ENCODE results near the gene DPF1.
A peak's percentile ranks its signal among the peaks of the same experiment; 100 is the strongest.
"Not testable (repeated sequence)": the region's sequence is repeated elsewhere in the genome, so short reads cannot be mapped to it uniquely, and the experiment has no call there.

Gene DPF1

GRCh38 chr19:38227287-38228004 is 3.4 kb upstream of the DPF1 start:
- H3K27ac ChIP-seq (replicated peaks): no peak overlapping the region
- peaks cover 56% of the 10 kb centered on the region for H3K27me3 ChIP-seq (ENCODE audit: insufficient read depth, poor library complexity, severe bottlenecking)
- DNase-seq (ENCODE audit: low read depth in 1 of 2, low spot score in 1 of 2): no peak
- H3K4me3 ChIP-seq (replicated peaks; ENCODE audit: insufficient read depth, low read length): no peak overlapping the region
- no peak for TF ChIP-seq REST (IDR thresholded peaks at IDR 0.05; ENCODE audit: insufficient replicate concordance, low read depth)
- no peak for TF ChIP-seq CTCF (IDR thresholded peaks at IDR 0.05; ENCODE audit: insufficient read depth, low read length)
- TF ChIP-seq POLR2AphosphoS5 (IDR thresholded peaks at IDR 0.05; ENCODE audit: low read depth): no peak
- no peak for TF ChIP-seq GABPA (IDR thresholded peaks at IDR 0.05; ENCODE audit: low read depth)
- TF ChIP-seq SPI1 (IDR thresholded peaks at IDR 0.05; ENCODE audit: borderline replicate concordance, low read depth): no peak

GRCh38 chr19:38224863-38225218 is 819 bp upstream of the DPF1 start:
- not testable (repeated sequence) for DNase-seq (ENCODE audit: low read depth in 1 of 2, low spot score in 1 of 2); H3K4me3 ChIP-seq (replicated peaks; ENCODE audit: insufficient read depth, low read length); H3K27ac ChIP-seq (replicated peaks)
- H3K27me3 ChIP-seq (ENCODE audit: insufficient read depth, poor library complexity, severe bottlenecking): peaks cover 52% of the 10 kb centered on the region

GRCh38 chr19:38223617-38224013 is 407 bp downstream of the DPF1 start:
- TF ChIP-seq POLR2AphosphoS5 (IDR thresholded peaks at IDR 0.05; ENCODE audit: low read depth): no peak
- no peak for TF ChIP-seq CTCF (IDR thresholded peaks at IDR 0.05; ENCODE audit: insufficient read depth, low read length)
- no peak for TF ChIP-seq REST (IDR thresholded peaks at IDR 0.05; ENCODE audit: insufficient replicate concordance, low read depth)
- no peak for TF ChIP-seq SPI1 (IDR thresholded peaks at IDR 0.05; ENCODE audit: borderline replicate concordance, low read depth)
- TF ChIP-seq GABPA (IDR thresholded peaks at IDR 0.05; ENCODE audit: low read depth): no peak
- peaks cover 43% of the 10 kb centered on the region for H3K27me3 ChIP-seq (ENCODE audit: insufficient read depth, poor library complexity, severe bottlenecking)
- DNase-seq (ENCODE audit: low read depth in 1 of 2, low spot score in 1 of 2): no peak
- no peak overlapping the region for H3K27ac ChIP-seq (replicated peaks)
- H3K4me3 ChIP-seq (replicated peaks; ENCODE audit: insufficient read depth, low read length): peak overlapping the region; percentile 48

- TF ChIP-seq REST (IDR thresholded peaks at IDR 0.05; ENCODE audit: insufficient replicate concordance, low read depth): no peak
- TF ChIP-seq CTCF (IDR thresholded peaks at IDR 0.05; ENCODE audit: insufficient read depth, low read length): no peak
- TF ChIP-seq GABPA (IDR thresholded peaks at IDR 0.05; ENCODE audit: low read depth): no peak
- no peak for TF ChIP-seq POLR2AphosphoS5 (IDR thresholded peaks at IDR 0.05; ENCODE audit: low read depth)
- no peak for TF ChIP-seq SPI1 (IDR thresholded peaks at IDR 0.05; ENCODE audit: borderline replicate concordance, low read depth)
- no peak overlapping the region for H3K27ac ChIP-seq (replicated peaks)
- no peak for DNase-seq (ENCODE audit: low read depth in 1 of 2, low spot score in 1 of 2)
- H3K27me3 ChIP-seq (ENCODE audit: insufficient read depth, poor library complexity, severe bottlenecking): peaks cover 41% of the 10 kb centered on the region
- no peak overlapping the region for H3K4me3 ChIP-seq (replicated peaks; ENCODE audit: insufficient read depth, low read length)
Measured at GRCh38 chr19:38223119-38223523, 901 bp downstream of the DPF1 start.

Data from HL-60 (cell line).